GM20431 (cell line): Measurements from ENCODE around the gene HTR4.

Experiments used
- in situ Hi-C: fragments of 300-500 bp; cut with MseI, MboI; formaldehyde crosslinking; loops from one replicate; pipeline ENCODE4 v1.15.0; 2020; ENCODE audit warnings: low sequenced_read_pairs; ENCODE audit not compliant: unreplicated experiment

HTR4 gene

DNA sequence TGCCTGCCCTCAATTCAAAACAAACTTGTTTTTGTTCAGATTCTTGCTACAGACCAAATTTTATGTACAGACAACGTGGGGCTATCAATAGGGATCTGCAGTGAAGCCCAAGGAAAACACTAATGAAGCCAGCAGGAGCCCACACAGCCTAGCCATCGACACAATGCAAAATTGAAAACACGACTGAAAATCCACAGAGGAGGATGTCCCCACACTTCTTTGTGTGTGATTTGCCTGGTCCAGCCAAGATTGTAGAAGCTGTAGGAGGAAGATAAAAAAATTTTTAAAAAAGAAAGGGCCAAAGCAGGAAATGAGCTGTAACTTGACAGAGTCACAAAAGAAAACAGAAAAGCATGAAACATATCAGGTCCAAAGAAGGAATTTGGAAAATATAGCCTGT lies 34.8 kb downstream of the HTR4 start:
- in situ Hi-C loops, result no loop called here

DNA sequence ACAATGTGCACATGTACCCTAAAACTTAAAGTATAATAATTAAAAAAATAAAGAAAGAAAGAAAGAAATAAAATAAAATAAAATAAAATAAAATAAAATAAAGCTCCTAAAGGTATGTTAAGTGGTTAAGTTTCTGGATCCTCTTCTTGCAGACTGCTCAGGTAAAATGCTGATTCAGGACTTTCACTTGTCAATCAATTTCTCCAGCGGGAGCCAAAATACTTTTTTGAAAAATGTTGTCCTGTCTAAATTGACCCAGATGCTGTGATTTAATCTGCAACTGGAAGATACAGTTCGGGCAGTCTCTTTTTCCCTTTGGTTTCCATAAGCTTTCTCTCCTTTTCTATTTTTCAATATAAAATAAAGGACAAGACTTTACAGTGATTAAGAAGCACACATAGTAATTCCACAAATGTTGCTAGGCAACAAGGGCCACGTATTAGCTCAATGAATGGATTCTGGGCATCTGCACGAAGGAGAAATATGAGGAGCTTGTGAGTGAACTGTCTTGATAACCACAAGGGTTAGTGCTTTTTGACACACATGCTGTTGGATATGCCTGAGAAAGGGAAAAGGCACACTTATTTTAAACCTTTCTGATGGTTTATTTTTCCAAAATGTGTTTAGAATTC lies 38.6 kb downstream of the HTR4 start:
- in situ Hi-C loops, result no loop called here

DNA sequence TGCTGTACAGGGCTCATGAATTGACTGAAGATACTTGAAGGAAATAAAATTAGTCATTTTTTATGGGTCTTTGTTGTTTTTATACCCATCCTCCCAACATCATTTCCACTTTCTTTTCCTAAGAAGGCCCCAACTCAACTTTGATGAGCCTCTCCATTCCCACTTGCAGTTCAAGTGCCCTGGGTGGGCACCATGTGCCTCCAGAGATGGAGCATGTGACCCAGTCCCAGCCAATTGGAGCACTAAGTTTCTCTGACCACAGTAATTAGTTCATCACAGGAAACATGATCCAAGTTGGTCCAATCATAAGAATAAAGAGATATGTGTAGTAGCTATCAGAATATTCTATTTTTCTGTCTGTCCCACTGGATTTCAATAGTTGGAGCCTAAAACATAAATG lies 46.9 kb downstream of the HTR4 start:
- in situ Hi-C loops, result no loop called here

DNA sequence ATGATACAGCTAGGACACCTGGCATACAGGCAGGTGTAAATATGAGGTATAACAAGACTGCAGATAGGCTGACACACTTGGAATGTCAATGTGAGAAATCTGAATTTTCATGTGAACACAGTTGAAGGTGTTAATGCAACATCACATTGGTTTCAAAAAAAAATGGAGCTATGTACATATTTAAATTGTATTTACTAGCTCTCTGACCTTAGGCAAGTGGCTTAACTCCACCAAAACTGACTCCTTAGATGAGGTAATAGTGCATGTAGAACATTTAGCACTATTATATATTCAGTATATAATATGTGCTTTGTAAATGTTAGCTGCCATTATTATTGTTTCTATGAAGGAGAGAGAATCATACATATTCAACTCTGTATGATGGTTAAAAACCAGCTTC lies 48.0 kb downstream of the HTR4 start:
- in situ Hi-C loops, result no loop called here

DNA sequence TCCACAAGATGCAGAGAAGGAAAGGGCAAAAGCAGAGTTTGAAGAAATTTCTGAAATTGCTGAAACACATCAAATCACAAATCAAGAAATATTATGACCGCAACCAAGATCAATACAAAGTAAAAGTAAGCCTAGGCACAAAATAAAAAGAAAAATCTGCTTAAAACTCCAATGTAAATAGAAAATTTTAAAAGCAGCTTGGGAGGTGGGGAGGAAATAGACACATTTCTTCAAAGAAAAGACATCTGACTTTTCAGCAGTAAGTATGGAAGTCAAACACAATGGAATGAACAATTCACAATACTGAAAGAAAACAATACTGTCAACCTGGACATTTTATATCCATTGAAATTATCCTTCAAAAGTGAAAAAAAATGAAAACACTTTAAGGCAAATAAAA lies 55.1 kb downstream of the HTR4 start:
- in situ Hi-C loops, result no loop called here

DNA sequence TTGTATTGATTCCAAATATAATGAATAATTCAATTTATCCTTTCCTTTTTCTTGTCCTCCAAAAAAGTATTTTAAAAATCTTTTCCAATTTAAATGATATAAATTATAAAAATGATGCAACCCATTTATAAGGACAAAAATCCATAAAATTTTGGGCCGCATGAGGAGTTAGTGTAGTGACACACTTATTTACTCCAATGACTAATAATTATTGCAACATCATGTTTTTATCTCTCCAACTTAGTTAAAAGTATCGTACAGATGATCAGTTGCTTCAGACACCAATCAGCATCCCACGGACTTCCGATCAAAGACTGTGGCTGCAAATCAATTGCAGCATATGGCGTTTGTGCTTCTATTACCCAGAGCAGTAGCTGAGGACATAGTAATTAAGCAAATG lies 58.6 kb downstream of the HTR4 start:
- in situ Hi-C loops, result no loop called here

DNA sequence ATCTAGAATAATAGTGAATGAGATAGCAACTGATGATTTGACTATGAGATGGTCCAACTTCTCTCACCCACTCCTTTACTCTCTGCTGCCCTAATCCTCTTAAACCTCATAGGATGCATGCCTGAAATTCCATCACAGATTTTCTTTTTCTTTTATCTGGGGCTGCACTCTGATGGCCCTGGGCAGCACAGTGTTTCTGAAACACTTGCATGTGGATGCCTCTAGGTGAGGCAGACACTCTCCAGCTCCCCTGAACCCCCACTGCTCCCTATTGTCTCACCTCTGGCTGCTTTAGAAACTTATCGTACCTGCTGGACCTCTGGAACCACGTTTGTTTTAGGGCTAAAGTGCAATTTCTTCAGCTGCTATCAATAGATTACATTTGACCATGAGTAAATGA lies 67.5 kb downstream of the HTR4 start:
- in situ Hi-C loops, result no loop called here

DNA sequence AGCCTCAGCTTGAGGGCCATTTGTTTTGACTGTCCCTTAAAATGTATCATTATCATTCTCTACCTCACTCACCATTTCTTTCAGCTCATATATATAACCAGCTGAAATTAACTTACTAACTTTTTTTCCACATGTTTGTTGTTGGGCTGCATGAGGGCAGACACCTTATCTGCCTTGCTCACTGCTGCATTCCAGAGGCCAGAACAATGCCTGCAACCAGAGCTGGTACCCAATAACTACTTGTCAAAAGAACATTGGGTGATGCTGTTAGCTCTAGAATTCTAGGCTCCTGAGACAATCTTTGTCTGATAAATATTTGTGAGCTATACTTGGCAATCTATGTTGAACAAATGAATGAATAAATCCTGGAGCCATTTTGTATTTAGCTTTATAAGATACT lies 68.3 kb downstream of the HTR4 start:
- in situ Hi-C loops, result no loop called here

DNA sequence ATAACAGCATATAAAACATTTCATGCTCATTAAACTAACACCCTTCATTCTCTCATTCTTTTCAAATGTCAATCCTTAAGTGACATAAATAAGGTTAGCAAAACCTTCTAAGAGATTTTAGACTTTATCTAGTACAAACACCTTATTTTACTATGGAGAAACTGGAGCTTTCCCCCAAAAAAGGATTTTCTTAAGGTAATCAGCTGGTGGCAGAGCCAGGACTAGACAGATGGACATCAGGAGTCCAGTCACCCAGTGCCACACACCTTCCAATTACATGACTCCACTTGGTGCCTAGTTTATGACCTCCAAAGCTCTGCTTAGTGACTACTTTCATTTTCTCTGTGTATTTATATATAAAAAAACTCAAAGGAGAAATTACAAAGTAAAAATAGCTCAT lies 70.2 kb downstream of the HTR4 start:
- in situ Hi-C loops, result no loop called here

DNA sequence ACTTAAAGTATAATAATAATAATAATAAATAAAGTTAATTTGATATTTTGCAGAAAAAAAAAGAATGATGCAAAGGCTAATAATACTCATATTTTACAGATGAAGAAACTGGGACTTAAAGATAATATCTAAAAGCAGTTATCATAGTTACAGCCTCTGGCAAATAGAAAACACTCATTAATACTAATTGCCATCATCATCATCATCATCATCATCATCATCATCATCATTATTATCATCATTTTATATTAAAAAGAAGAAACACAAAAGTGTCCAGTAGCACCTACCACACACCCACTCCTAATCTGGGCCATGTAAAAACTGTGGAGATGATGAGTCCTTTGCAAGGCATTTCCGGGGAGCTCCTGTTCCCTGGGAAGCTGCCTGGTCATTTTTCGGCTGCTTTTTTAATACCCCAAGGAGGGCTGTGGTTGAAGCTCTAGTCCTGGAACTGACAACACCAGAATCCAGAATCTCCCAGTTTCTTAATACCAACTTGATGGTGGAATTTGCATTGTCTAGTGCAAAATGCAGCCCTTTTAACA lies 70.8 kb downstream of the HTR4 start:
- in situ Hi-C loops, result no loop called here

DNA sequence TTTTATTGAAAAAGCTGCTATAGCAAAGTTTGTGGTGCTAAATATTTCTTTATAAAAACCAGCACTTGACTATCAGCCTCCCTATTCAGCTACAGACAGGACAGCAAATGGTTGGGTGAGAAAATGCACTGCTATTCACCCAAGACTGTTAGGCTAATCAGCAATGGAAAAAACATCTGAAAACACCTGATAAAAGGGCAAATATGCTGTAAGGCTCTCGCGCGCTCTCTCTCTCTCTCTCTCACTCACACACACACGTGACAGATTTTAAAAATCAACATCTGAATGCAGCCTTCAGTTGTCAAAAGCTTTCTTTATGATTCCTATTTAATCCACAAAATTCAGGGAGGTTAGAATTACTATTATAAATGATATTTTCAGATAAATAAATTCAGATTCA lies 80.2 kb downstream of the HTR4 start:
- in situ Hi-C loops, result no loop called here

DNA sequence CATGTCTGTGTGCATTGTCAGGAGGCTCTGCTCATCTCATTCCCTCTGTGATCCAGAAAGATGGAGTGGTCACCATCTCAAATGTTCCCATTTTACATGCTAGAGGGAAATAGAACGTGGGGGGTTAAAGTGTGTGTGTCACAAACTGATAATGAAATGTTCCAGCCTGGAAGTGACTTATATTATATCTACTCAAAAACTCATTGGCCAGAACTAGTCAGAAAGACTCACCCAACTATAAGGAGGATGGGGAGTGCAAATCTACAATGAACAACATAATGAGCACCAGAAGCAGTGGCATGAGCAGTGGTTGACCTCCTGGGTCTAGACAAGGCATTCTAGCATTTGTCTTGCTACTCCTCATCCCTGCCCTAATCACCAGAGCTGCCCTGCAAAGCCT lies 81.0 kb downstream of the HTR4 start:
- in situ Hi-C loops, result no loop called here

DNA sequence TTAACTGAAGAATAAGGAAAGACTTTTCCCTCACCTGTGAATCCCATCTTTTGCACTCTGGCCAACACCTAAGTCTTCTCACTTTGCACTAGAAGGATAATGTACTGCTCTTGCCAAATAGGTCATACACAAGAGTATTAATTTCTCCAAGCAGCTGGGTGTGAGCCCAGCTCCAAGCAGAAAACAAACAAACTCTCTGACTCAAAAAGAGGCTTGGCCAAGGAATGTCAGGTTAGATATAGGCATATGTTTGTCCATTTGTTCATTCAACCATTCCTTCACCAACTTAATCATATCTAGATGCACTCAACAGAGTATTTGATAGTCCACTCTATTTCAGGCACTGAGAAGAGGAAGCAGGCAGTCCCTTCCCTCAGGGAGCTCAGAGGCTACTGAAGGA lies 84.4 kb downstream of the HTR4 start:
- in situ Hi-C loops, result no loop called here

DNA sequence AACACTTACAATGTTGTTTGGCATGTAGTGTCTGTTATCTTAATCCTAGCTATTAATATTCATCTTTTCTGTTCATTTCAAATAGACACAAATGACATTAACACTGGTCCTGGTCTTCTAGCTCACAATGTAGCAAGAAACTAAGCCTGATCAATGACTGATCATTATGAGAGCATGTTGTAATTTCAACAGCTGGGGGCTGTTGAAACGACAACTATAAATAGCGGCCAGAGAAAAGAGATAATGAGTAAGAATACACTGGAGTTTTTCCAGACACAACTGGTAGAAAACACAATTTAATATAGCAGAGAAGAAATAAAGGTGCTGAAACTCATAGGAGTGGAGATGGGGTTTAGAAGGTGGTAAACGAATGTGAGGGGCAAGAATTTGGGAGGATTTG lies 89.2 kb downstream of the HTR4 start:
- in situ Hi-C loops, result no loop called here

DNA sequence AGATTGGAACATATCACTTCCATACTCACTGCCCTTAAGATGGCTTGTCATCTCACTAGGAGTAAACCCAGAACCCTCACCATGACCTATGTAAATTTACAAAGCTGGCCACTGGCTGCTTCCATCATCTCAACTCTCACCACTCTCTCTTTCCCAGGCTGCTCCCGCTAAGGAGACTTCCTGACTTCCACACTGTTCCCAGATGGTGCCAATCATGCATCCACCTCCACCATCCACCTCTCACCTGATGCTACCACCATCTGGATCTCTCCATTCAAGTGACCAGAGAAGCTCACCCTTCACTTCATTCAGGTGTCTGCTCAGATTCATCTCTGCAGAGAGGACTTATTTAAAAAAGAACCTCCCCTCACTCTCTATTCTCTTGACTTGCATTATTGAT lies 91.3 kb downstream of the HTR4 start:
- in situ Hi-C loops, result no loop called here

DNA sequence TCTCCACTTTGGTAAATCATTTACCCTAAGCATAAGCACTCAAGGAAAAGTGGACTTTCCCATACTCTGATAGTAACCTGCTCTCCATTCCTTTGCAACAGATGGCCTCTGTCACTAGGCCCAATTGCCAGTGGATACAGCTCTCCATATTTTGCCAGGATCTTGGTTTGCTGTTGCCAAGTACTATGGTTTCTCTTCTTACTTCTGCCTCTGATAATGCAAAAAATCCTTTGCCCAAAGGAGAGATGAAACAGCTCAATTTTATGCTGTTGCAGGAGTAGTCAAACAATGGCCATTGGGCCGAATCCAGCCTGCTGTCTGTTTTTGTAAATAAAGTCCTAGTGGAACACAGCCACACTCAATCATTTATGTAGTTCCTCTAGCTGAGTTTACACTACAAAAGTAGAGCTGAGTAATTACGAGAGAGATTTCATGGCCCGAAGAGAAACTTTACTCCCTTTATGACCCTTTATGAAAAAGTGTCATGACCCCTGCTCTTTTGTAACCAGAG lies 92.5 kb downstream of the HTR4 start:
- in situ Hi-C loops, result no loop called here

DNA sequence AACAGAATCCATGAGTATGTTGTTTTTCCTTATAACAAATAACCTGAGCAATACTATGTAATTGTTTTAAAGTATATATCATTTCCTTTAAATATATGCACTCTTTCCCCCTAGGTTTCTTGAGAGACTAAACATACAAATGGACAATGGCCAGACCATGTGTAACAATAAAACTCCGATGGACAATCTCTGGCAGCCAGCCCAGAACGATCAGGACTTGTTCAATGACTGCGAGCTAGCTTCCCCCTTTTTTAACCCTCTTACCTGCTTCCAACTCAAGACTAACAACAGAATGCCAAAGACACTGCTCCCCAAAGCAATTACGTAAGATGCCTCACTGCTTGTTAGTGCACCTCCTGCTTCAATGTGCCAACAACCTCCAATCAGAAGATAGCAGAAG lies 94.9 kb downstream of the HTR4 start:
- in situ Hi-C loops, result no loop called here

DNA sequence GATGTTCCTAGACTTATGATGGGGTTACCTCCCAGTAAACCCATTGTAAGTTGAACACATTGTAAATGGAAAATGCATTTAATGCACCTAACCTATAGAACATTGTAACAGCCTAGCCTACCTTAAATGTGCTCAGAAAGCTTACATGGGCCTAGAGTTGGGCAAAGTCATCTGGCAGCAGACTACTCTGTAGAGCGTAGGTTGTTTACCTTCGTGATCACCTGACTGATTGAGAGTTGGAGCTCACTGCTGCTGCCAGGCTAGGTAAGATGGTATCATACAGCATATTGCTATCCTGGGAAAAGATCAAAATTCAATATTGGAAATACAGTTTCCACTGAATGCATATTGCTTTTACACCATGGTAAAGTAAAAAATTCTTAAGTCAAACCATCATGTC lies 95.4 kb downstream of the HTR4 start:
- in situ Hi-C loops, result no loop called here

DNA sequence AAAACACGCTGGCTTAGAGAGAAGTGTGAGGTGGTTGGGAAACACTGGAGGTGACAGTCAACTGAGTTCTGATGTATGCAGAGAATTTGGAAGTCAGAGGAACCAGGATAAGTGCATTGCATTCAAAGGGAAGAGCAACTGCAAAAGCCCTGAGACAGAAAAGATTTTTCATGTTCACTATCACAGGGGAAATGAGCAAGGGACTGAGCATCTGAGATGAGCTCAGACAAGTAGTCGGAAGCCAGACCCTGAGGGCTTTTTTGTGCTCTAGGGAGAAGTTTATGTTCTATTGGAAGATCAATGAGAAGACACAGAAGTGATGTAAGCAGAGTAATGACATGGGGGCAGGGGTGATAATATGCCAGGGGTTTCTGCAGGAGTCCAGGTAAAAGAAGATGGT lies 97.5 kb downstream of the HTR4 start:
- in situ Hi-C loops, result no loop called here

DNA sequence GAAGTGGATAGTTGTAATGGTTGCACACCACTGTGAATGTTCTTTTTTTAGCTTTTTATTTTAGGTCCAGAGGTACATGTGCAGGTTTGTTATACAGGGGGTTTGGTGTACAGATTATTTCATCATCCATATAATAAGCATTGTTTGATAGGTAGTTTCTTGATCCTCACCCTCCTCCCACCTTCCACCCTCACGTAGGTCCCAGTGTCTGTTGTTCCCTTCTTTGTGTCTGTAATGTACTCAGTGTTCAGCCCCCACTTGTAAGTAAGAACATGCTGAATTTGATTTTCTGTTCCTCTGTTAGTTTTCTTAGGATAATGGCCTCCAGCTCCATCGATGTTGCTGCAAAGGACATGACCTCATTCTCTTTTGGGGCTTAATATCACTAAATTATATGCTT lies 99.7 kb downstream of the HTR4 start:
- in situ Hi-C loops, result no loop called here

DNA sequence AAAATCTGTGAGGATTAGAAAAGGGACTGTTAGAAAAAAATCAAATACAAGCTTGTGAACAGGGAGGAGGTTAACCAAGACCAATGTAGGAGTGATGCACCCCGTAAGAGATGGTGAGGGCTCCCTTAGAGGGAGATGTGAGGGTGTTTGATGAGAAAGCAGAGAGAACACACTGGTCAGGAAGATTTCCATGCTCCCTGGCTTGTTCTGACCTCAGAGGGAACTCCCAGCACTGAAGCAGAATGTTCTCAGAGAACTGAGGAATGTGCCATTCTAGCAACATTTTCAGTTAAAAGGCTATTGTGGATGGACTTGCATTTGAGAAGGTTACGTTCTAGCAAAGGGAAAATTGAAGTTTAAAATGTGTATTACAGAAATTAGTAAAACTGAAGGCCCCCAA lies 110.6 kb downstream of the HTR4 start:
- in situ Hi-C loops, result no loop called here

DNA sequence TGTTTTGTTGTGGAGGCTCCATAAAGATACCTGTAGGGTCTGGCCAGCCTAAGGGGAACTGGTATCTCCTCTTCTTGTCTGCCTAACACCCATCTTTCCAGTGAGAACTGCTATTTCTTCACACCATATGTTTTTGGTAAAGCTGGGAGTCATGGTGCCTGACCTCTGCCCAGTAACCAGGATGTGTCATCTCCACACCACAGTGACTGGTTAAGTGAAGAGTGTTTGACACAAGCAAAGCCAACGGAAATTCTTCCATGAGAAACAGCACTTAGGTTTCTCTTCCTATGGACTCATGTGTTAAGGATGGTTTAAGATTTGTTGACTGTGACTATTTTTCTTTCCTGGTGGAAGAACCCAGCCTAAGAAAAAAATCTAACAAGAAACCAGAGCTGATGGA lies 111.5 kb downstream of the HTR4 start:
- in situ Hi-C loops, result no loop called here
